ENCODE data around the gene CCL18. TPM values are rescaled to one million over a fixed set of nuclear protein-coding genes. Genes with fewer than 3 reads are reported as not detected.

The CCL18 gene
- total RNA-seq, 2 donors from 2014 or later: not detected

- no peak overlapping the region for H3K4me3 Mint-ChIP-seq
- peaks cover 15% of the 10 kb centered on the region for H3K27me3 ChIP-seq (ENCODE audit: control insufficient read depth, insufficient read depth, low read length, poor library complexity, severe bottlenecking)
- H3K4me3 ChIP-seq (ENCODE audit: low read length): no peak overlapping the region
- H3K27ac ChIP-seq (ENCODE audit: low read depth, low read length): no peak overlapping the region
- no peak for DNase-seq
- H3K36me3 Mint-ChIP-seq (ENCODE audit: low read depth): no peaks in the 10 kb centered on the region
- no peak for TF ChIP-seq CTCF (conservative IDR thresholded peaks at IDR 0.05)
- H3K9me3 ChIP-seq (ENCODE audit: control insufficient read depth, low read length): peaks cover 6% of the 10 kb centered on the region
- no peaks in the 10 kb centered on the region for H3K4me1 Mint-ChIP-seq
- no peaks in the 10 kb centered on the region for H3K36me3 ChIP-seq (ENCODE audit: control insufficient read depth, insufficient read depth, low read length)
- no peak overlapping the region for H3K27ac Mint-ChIP-seq
- H3K27me3 Mint-ChIP-seq (ENCODE audit: insufficient read depth): peaks cover 31% of the 10 kb centered on the region
- H3K9ac ChIP-seq (ENCODE audit: extremely low read depth, low read length, poor library complexity, severe bottlenecking): no peak overlapping the region
- H3K4me1 ChIP-seq (ENCODE audit: control insufficient read depth, insufficient read depth, low read length): no peaks in the 10 kb centered on the region
- WGBS, 2 experiments (ENCODE audit: insufficient coverage in 1 of 2, insufficient read length in 1 of 2): 100% methylated on average over 2 of the region's 2 CpGs; no CpG with 5 or more reads in 1 of the 2 experiments
- H3K9me3 Mint-ChIP-seq: peaks cover 22% of the 10 kb centered on the region
Measured at GRCh38 chr17:36016555-36016954, 47.5 kb upstream of the CCL18 start.

- Mint-ChIP-seq H3K4me3 (no peak within 1 kb of the TSS), H3K36me3 (ENCODE audit: low read depth) (no peaks in the 10 kb centered on the region), H3K27ac (no peak within 1 kb of the TSS), H3K9me3 (peaks cover 10% of the 10 kb centered on the region), H3K27me3 (ENCODE audit: insufficient read depth) (peaks cover 25% of the 10 kb centered on the region), H3K4me1 (no peaks in the 10 kb centered on the region)
- H3K36me3 ChIP-seq (ENCODE audit: control insufficient read depth, insufficient read depth, low read length): no peaks in the 10 kb centered on the region
- H3K9me3 ChIP-seq (ENCODE audit: control insufficient read depth, low read length): no peaks in the 10 kb centered on the region
- DNase-seq: peak; percentile 47
- no peak within 1 kb of the TSS for H3K27ac ChIP-seq (ENCODE audit: low read depth, low read length)
- peak; percentile 35 for TF ChIP-seq CTCF (conservative IDR thresholded peaks at IDR 0.05)
- WGBS, 2 experiments (ENCODE audit: insufficient coverage in 1 of 2, insufficient read length in 1 of 2): 76 to 78% methylated on average over 3 to 6 of the region's 6 CpGs
- H3K9ac ChIP-seq (ENCODE audit: extremely low read depth, low read length, poor library complexity, severe bottlenecking): no peak within 1 kb of the TSS
- no peak within 1 kb of the TSS for H3K4me3 ChIP-seq (ENCODE audit: low read length)
- H3K27me3 ChIP-seq (ENCODE audit: control insufficient read depth, insufficient read depth, low read length, poor library complexity, severe bottlenecking): peaks cover 15% of the 10 kb centered on the region
- no peaks in the 10 kb centered on the region for H3K4me1 ChIP-seq (ENCODE audit: control insufficient read depth, insufficient read depth, low read length)
Measured at GRCh38 chr17:36017799-36018198, 46.3 kb upstream of the CCL18 start, which contains the start of gene CCL23. TSS of gene CCL23 (minus strand) at chr17:36017972. CDS start at chr17:36017897, 75 bp downstream.

GRCh38 chr17:36019423-36019822 is 44.6 kb upstream of the CCL18 start:
- Mint-ChIP-seq H3K4me3 (no peak overlapping the region), H3K36me3 (ENCODE audit: low read depth) (no peaks in the 10 kb centered on the region), H3K9me3 (peaks cover 6% of the 10 kb centered on the region), H3K4me1 (no peaks in the 10 kb centered on the region), H3K27me3 (ENCODE audit: insufficient read depth) (peaks cover 18% of the 10 kb centered on the region), H3K27ac (no peak overlapping the region)
- DNase-seq: no peak
- WGBS, 2 experiments (ENCODE audit: insufficient coverage in 1 of 2, insufficient read length in 1 of 2): 80 to 93% methylated on average over 2 of the region's 2 CpGs
- H3K9ac ChIP-seq (ENCODE audit: extremely low read depth, low read length, poor library complexity, severe bottlenecking): no peak overlapping the region
- peaks cover 15% of the 10 kb centered on the region for H3K27me3 ChIP-seq (ENCODE audit: control insufficient read depth, insufficient read depth, low read length, poor library complexity, severe bottlenecking)
- no peak overlapping the region for H3K27ac ChIP-seq (ENCODE audit: low read depth, low read length)
- no peaks in the 10 kb centered on the region for H3K36me3 ChIP-seq (ENCODE audit: control insufficient read depth, insufficient read depth, low read length)
- no peak overlapping the region for H3K4me3 ChIP-seq (ENCODE audit: low read length)
- no peaks in the 10 kb centered on the region for H3K9me3 ChIP-seq (ENCODE audit: control insufficient read depth, low read length)
- H3K4me1 ChIP-seq (ENCODE audit: control insufficient read depth, insufficient read depth, low read length): no peaks in the 10 kb centered on the region
- TF ChIP-seq CTCF (conservative IDR thresholded peaks at IDR 0.05): no peak

Data from endodermal cell (in vitro differentiated cells).